WI38 (cell line): ENCODE measurements around the gene NR4A1.

ENCODE experiments used
- H3K4me3 ChIP-seq: 2 replicates; pipeline ENCODE4 v1.5.1; 2011; ENCODE audit warnings: low read depth, mild to moderate bottlenecking, control low read depth, low read length
- CTCF ChIP-seq: IDR thresholded peaks from 2 replicates; pipeline ENCODE4 v1.5.1; 2012; ENCODE audit warnings: low read depth, mild to moderate bottlenecking, control low read depth, low read length

Gene NR4A1

GRCh38 chr12:52050758-52051541 is at the start of gene NR4A1:
TSS of gene NR4A1 (plus strand) at chr12:52051442. CDS start at chr12:52054329, 2,887 bp downstream.
- TF ChIP-seq CTCF, result no peak
- H3K4me3 ChIP-seq, result peak within 1 kb of the TSS; percentile 78

GRCh38 chr12:52003016-52003550 is 48.2 kb upstream of the NR4A1 start:
- no peak for TF ChIP-seq CTCF
- no peak overlapping the region for H3K4me3 ChIP-seq

GRCh38 chr12:52003591-52003990 is 47.7 kb upstream of the NR4A1 start:
- TF ChIP-seq CTCF, result no peak

GRCh38 chr12:52004042-52004648 is 47.1 kb upstream of the NR4A1 start:
- no peak overlapping the region for H3K4me3 ChIP-seq
- peak; percentile 71 for TF ChIP-seq CTCF

More at GRCh38 chr12:52003591-52003990, 47.7 kb upstream of the NR4A1 start:
- no peak overlapping the region for H3K4me3 ChIP-seq

- no peak overlapping the region for H3K4me3 ChIP-seq
- no peak for TF ChIP-seq CTCF
Measured at GRCh38 chr12:52005218-52005902, 45.9 kb upstream of the NR4A1 start.

GRCh38 chr12:52005903-52006703 is 45.1 kb upstream of the NR4A1 start:
- H3K4me3 ChIP-seq, result no peak overlapping the region; the same call in 1 of the 2 replicates
- no peak for TF ChIP-seq CTCF
